K562 (cell line): Measurements from ENCODE around the gene GLG1. TPM values are rescaled to one million over a fixed set of nuclear protein-coding genes. Genes with fewer than 3 reads are reported as not detected.
"Not testable (repeated sequence)": the region's sequence is repeated elsewhere in the genome, so short reads cannot be mapped to it uniquely, and the experiment has no call there.

Experiments used
- ATAC-seq: fragments of 200-7000 bp; cut with Tn5 transposase; 3 replicates; pipeline ENCODE4 v1.9.1; 2020; ENCODE audit warnings: moderate library complexity
- BruUV-seq: library from RNA; stranded (reverse); fragments of 400-500 nt; replicated peaks from 2 replicates; lab custom pipeline; 2021; lab: Mats Ljungman, UMichigan
- CTCF ChIA-PET: fragments of 300-600 bp; formaldehyde crosslinking; extraction: SDS; loops from one replicate; lab custom pipeline; 2021; ENCODE audit warnings: low intra/inter-chr PET ratio; lab: Yijun Ruan, JAX
- POLR2A ChIA-PET: fragments of 300-600, 350-650 bp; sonication (Branson Sonifier 250); formaldehyde crosslinking; extraction: SDS; loops from one replicate; lab custom pipeline; 2021; ENCODE audit warnings: antibody characterized with exemption, inconsistent platforms; lab: Yijun Ruan, JAX
- DNase-seq, 4 experiments: peaks; one replicate each; pipeline versions ENCODE4 v3.0.0 to v3.0.0-alpha.2; 2011 to 2018; ENCODE audit warnings: low spot score in 3 of 4, mixed read lengths in 3 of 4; ENCODE audit errors: extremely low read depth in 1 of 4
- FAIRE-seq: peaks from 2 replicates; lab custom pipeline; 2011; peaks lifted over from hg19 to GRCh38; lab: Jason Lieb, UNC
- H2AFZ ChIP-seq: 2 replicates; pipeline ENCODE4 v1.6.0; 2011; ENCODE audit warnings: low read depth, low read length, control low read depth, inconsistent platforms
- H3K27ac ChIP-seq: fragments of 200-600 bp; 3 replicates; pipeline ENCODE4 v1.8.0; 2011; ENCODE audit warnings: low read depth, mild to moderate bottlenecking, control low read depth, inconsistent platforms, low read length, moderate library complexity, mixed read lengths; ENCODE audit errors: extremely low read depth
- H3K27me3 ChIP-seq, 2 experiments: fragments of 300-600 bp in 1 of 2; 2 replicates in 1 of 2; 3 replicates in 1 of 2; pipeline versions ENCODE4 v1.6.0 to v1.8.0; 2011; ENCODE audit warnings: inconsistent platforms in 2 of 2, low read length in 2 of 2, mild to moderate bottlenecking in 1 of 2, mixed read lengths in 1 of 2, moderate library complexity in 1 of 2; ENCODE audit not compliant: control insufficient read depth in 2 of 2, insufficient read depth in 2 of 2
- H3K36me3 ChIP-seq: fragments of 300-600 bp; 3 replicates; pipeline ENCODE4 v1.8.0; 2011; ENCODE audit warnings: mild to moderate bottlenecking, low read length, inconsistent platforms; ENCODE audit not compliant: control insufficient read depth, insufficient read depth
- H3K4me1 ChIP-seq, 2 experiments: fragments of 200-600 bp in 1 of 2; replicated peaks in 1 of 2; 2 replicates in 1 of 2; 3 replicates in 1 of 2; pipeline versions ENCODE4 v1.5.1 to v1.8.0; 2011; ENCODE audit warnings: inconsistent platforms in 2 of 2, low read length in 2 of 2, mild to moderate bottlenecking in 1 of 2, mixed read lengths in 1 of 2, moderate library complexity in 1 of 2; ENCODE audit not compliant: control insufficient read depth in 2 of 2, insufficient read depth in 2 of 2
- H3K4me2 ChIP-seq: 2 replicates; pipeline ENCODE4 v1.6.1; 2011; ENCODE audit warnings: low read length, control low read depth, inconsistent platforms, mixed read lengths; ENCODE audit not compliant: insufficient read depth
- H3K4me3 ChIP-seq: fragments of 200-600 bp; sonication (generic), shearing (Covaris generic); 2 replicates; pipeline ENCODE4 v1.5.1; 2016; ENCODE audit warnings: control low read depth, inconsistent platforms
- H3K79me2 ChIP-seq: fragments of 200-600 bp; 3 replicates; pipeline ENCODE4 v1.8.0; 2011; ENCODE audit warnings: low read length, inconsistent platforms; ENCODE audit not compliant: control insufficient read depth, insufficient read depth
- H3K9ac ChIP-seq, 2 experiments: 2 replicates each; pipeline versions ENCODE4 v1.6.0 to v1.6.1; 2011; ENCODE audit warnings: low read depth in 2 of 2, low read length in 2 of 2, control low read depth in 1 of 2, inconsistent platforms in 1 of 2, mild to moderate bottlenecking in 1 of 2, mixed read lengths in 1 of 2; ENCODE audit not compliant: insufficient read depth in 1 of 2
- H3K9me1 ChIP-seq: one replicate; pipeline ENCODE4 v1.6.0; 2011; ENCODE audit warnings: inconsistent platforms, mild to moderate bottlenecking, low read length, moderate library complexity; ENCODE audit not compliant: control insufficient read depth, insufficient read depth
- H3K9me3 ChIP-seq: replicated peaks from 2 replicates; pipeline ENCODE4 v1.5.1; 2011; ENCODE audit warnings: low read depth, low read length, inconsistent platforms; ENCODE audit not compliant: control insufficient read depth, insufficient read depth
- H4K20me1 ChIP-seq: replicated peaks from 2 replicates; pipeline ENCODE4 v1.6.1; 2011; ENCODE audit warnings: low read length, inconsistent platforms, mixed read lengths; ENCODE audit not compliant: control insufficient read depth, insufficient read depth
- WGBS: fragments of 100-300 bp; shearing (Covaris generic); methylation state at CpG from one replicate; pipeline ENCODE4 v1.1.6; 2016; ENCODE audit warnings: low coverage, mixed read lengths; ENCODE audit not compliant: insufficient coverage; ENCODE audit errors: missing lambda C conversion rate; 5-methylcytosine and 5-hydroxymethylcytosine counted together
- in situ Hi-C: fragments of 300-500 bp; cut with MboI; formaldehyde crosslinking; loops from 4 replicates; pipeline ENCODE4 v1.15.0; 2018; ENCODE audit warnings: inconsistent platforms, mixed read lengths
- intact Hi-C: fragments of 100-400 bp; cut with micrococcal nuclease; formaldehyde crosslinking; loops from 2 replicates; pipeline ENCODE4 v1.14.2; 2022
- polyA plus RNA-seq, 8 experiments: library from polyadenylated mRNA; depleted of rRNA in 4 of 8; stranded (reverse) in 5 of 8; unstranded in 3 of 8; fragments of >200 nt; fragmentation: Nextera tagmentation in 2 of 8; fragmentation: Illumina TruSeq in 1 of 8; extraction: Ambion mirVana in 2 of 8; extraction: Trizol in 1 of 8; gene quantifications; 2 replicates each; pipeline versions ENCODE4 v1.2.1 to v1.2.3, GENCODE V29; 2011 to 2014; ENCODE audit warnings: inconsistent platforms in 1 of 8, missing spikeins in 1 of 8
- total RNA-seq, 7 experiments: library from RNA; depleted of rRNA in 6 of 7; stranded (reverse); fragments of >200 nt in 6 of 7; fragmentation: Illumina TruSeq in 2 of 7; extraction: Trizol in 2 of 7; gene quantifications; 2 replicates each; pipeline versions ENCODE4 v1.2.1 to v1.2.3, GENCODE V29; 2011 to 2021; ENCODE audit warnings: low replicate concordance in 1 of 7

Gene GLG1
- total and polyA plus RNA-seq, 9 of the 15 experiments (the other 6 are each of a cell fraction or from before 2014, with no cell fraction given) = 6.2 to 36.0 (median 23.6) TPM

DNA sequence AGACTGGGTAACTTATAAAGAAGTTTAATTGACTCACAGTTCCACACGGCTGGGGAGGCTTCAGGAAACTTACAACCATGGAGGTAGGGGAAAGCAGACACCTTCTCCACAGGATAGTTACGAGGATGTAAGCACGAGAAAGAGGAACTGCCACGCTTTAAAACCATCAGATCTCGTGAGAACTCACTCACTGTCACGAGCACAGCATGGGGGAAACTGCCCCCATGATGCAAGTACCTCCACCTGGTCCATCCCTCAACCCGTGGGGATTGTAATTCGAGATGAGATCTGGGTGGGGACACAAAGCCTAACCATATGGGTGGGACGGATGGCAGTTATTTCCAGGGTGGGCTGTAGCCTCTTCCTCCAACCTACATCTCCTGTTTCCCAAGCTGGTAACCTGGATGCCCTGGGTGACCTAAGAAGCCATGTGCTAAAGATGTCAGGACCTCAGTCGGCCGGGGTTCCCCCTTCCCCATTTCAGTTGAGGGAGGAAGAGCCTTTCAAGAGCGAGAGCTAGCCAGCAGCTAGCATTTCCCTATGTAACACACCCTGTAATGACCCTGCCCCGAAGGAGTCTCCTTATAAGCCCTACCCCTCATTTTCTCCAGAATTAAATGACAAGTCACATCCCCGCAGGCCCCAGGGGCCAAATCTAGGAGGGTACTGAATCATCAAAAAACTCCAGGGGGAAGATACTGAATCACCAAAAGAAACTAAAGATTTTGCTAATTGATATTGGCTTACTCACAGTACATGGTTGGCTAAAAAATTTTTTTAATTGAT, 202.6 kb downstream of the GLG1 start:
- H3K27ac ChIP-seq, CTCF ChIA-PET, DNase-seq, H3K36me3 ChIP-seq, H3K9me3 ChIP-seq, H3K4me2 ChIP-seq, H3K4me1 ChIP-seq, intact Hi-C loops, H3K4me3 ChIP-seq, FAIRE-seq, BruUV-seq, H3K9me1 ChIP-seq, H3K79me2 ChIP-seq, H3K9ac ChIP-seq, H4K20me1 ChIP-seq, H2AFZ ChIP-seq, POLR2A ChIA-PET, in situ Hi-C loops, H3K27me3 ChIP-seq: not testable (repeated sequence)
- 2% methylated on average over 4 of the region's 14 CpGs for WGBS
- ATAC-seq = peak; percentile 21; the same call in 1 of the 3 replicates

DNA sequence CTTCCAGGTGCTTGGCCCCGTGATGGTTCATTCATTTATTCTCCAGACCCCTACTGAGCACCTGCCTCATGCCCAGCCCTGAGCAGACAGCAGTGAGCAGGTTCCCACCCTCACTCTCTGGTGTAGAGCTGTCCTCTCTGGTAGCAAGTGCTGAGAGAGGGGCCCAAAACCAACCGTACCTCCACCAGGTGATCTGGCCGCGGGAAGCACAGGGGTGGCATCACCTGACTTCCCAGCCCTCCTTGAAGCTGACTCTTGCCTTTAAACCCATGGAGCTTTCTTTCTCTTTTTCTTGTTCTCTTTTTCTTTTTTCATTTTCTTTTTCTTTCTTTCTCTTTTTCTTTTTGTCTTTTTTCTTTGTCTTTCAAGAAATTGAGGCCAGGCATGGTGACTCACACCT, 206.7 kb downstream of the GLG1 start:
- H3K79me2 ChIP-seq, BruUV-seq, H3K36me3 ChIP-seq, DNase-seq, H3K4me2 ChIP-seq, H4K20me1 ChIP-seq, H2AFZ ChIP-seq, POLR2A ChIA-PET, FAIRE-seq, in situ Hi-C loops, H3K4me3 ChIP-seq, ATAC-seq, H3K27ac ChIP-seq, H3K9me1 ChIP-seq, CTCF ChIA-PET, H3K9ac ChIP-seq, H3K9me3 ChIP-seq, H3K4me1 ChIP-seq, intact Hi-C loops: not testable (repeated sequence)
- WGBS = 1% methylated on average over 3 of the region's 4 CpGs
- H3K27me3 ChIP-seq = peaks cover 6 to 26% of the 10 kb centered on the region in 2 experiments; a peak in 3 of 5 replicates

DNA sequence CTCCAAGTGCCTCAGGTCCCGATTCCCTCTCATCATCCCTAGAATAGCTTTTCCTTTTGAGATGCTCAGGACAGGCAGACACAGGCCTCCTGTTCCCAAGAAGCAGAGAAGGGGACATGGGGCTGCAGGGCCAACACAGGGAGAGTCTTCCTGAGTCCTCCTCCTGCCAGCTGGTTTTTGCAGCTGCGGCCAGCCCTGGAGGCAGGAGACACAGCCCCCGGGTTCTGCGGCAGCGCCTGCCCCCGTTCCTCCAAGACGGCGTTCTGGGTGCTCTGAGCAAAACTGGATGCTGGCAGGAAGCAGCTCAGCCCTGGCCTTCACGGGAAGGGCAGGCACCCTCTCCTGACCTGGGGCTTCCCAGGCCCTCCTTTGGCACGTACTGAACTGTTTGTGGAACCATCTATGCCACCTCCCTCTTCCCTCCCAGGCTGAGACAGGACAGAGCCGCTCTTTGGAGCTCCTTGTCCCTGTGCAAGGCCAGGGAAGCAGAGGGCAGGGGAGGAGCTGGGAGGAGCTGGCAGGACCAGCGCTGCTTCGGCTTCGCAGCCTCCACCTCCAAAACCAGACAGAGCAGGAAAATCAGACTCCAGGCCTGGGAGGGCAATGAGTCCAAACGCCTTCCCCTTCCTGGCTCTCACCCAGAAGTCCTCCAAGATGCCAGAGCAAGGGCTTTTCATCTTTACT, 208.6 kb downstream of the GLG1 start:
- H4K20me1 ChIP-seq, H3K9me3 ChIP-seq, DNase-seq, POLR2A ChIA-PET, H3K4me1 ChIP-seq, in situ Hi-C loops, CTCF ChIA-PET, FAIRE-seq, H3K9me1 ChIP-seq, H3K4me3 ChIP-seq, H3K4me2 ChIP-seq, H3K36me3 ChIP-seq, H2AFZ ChIP-seq, H3K9ac ChIP-seq, H3K79me2 ChIP-seq, intact Hi-C loops, BruUV-seq, H3K27ac ChIP-seq: not testable (repeated sequence)
- peaks cover 6 to 26% of the 10 kb centered on the region in 2 experiments; a peak in 3 of 5 replicates for H3K27me3 ChIP-seq
- 3% methylated on average over 10 of the region's 15 CpGs for WGBS
- ATAC-seq = peak; percentile 50
